HCT116 (cell line): ENCODE results near the gene MMP26.

Source experiments
- POLR2A ChIP-seq: IDR thresholded peaks from 2 replicates; pipeline ENCODE4 v1.7.0; 2011; ENCODE audit warnings: borderline replicate concordance; ENCODE audit not compliant: insufficient read depth, insufficient read length; ENCODE audit errors: extremely low read depth
- POLR2AphosphoS5 ChIP-seq: IDR thresholded peaks from 2 replicates; pipeline ENCODE4 v1.6.1; 2011; ENCODE audit warnings: mild to moderate bottlenecking, low read depth, low read length, moderate library complexity
- ZFX ChIP-seq: fragments of 450-650 bp; IDR thresholded peaks from 2 replicates; pipeline ENCODE4 v1.6.1; 2017
- TF ChIP-seq, protein P1 (sequence below): IDR thresholded peaks from 2 replicates; pipeline ENCODE4 v1.6.1; 2012
- TF ChIP-seq, protein P2 (sequence below): IDR thresholded peaks from 2 replicates; pipeline ENCODE4 v1.6.1; 2012; ENCODE audit warnings: low read depth

DNA sequence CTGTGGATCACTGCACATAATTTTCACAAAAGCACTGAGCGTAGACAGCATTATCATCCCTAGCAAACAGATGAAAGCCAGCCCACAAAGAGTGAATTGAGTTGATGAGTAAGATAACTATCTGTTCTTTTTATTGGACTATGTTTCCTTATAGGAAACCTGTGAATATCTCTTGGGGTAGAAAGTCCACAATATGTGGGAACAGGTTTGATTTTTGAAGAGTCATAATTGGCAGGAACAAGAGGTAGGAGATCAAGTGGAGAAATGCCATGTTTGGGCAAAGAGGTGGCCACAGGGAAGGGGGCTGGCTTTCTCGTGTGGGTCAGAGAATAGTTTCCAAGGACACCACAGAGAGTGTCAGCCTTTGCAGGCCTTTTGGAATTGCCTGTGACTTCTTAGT is 30.8 kb upstream of the MMP26 start:
- TF ChIP-seq, protein P1, sequence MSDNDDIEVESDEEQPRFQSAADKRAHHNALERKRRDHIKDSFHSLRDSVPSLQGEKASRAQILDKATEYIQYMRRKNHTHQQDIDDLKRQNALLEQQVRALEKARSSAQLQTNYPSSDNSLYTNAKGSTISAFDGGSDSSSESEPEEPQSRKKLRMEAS, result no peak
- TF ChIP-seq POLR2AphosphoS5, result no peak
- TF ChIP-seq, protein P2, sequence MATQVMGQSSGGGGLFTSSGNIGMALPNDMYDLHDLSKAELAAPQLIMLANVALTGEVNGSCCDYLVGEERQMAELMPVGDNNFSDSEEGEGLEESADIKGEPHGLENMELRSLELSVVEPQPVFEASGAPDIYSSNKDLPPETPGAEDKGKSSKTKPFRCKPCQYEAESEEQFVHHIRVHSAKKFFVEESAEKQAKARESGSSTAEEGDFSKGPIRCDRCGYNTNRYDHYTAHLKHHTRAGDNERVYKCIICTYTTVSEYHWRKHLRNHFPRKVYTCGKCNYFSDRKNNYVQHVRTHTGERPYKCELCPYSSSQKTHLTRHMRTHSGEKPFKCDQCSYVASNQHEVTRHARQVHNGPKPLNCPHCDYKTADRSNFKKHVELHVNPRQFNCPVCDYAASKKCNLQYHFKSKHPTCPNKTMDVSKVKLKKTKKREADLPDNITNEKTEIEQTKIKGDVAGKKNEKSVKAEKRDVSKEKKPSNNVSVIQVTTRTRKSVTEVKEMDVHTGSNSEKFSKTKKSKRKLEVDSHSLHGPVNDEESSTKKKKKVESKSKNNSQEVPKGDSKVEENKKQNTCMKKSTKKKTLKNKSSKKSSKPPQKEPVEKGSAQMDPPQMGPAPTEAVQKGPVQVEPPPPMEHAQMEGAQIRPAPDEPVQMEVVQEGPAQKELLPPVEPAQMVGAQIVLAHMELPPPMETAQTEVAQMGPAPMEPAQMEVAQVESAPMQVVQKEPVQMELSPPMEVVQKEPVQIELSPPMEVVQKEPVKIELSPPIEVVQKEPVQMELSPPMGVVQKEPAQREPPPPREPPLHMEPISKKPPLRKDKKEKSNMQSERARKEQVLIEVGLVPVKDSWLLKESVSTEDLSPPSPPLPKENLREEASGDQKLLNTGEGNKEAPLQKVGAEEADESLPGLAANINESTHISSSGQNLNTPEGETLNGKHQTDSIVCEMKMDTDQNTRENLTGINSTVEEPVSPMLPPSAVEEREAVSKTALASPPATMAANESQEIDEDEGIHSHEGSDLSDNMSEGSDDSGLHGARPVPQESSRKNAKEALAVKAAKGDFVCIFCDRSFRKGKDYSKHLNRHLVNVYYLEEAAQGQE, result no peak
- TF ChIP-seq POLR2A, result no peak
- no peak for TF ChIP-seq ZFX
